Astrocyte (in vitro differentiated cells and primary cell): ENCODE data around the gene SAP30L.

ENCODE experiments used
- CTCF ChIP-seq: IDR thresholded peaks from 2 replicates; pipeline ENCODE4 v1.5.1; 2011; ENCODE audit warnings: low read depth, mild to moderate bottlenecking, inconsistent platforms, low read length, moderate library complexity; ENCODE audit not compliant: insufficient read depth
- EZH2 ChIP-seq: IDR thresholded peaks from 2 replicates; pipeline ENCODE4 v1.6.1; 2012; ENCODE audit warnings: mild to moderate bottlenecking, low read length, inconsistent platforms; ENCODE audit not compliant: insufficient read depth

GRCh38 chr5:154429341-154429740 is 16.5 kb upstream of the SAP30L start:
- TF ChIP-seq CTCF (no peak), EZH2 (no peak)
